ENCODE data around the gene MMP14. TPM values are rescaled to one million over a fixed set of nuclear protein-coding genes. Genes with fewer than 3 reads are reported as not detected.
A peak's percentile ranks its signal among the peaks of the same experiment; 100 is the strongest.

The MMP14 gene
- total and polyA plus RNA-seq, 2 of the 13 experiments (the other 11 are each of a cell fraction or from before 2014, with no cell fraction given) = 5.2 to 9.8 TPM

DNA sequence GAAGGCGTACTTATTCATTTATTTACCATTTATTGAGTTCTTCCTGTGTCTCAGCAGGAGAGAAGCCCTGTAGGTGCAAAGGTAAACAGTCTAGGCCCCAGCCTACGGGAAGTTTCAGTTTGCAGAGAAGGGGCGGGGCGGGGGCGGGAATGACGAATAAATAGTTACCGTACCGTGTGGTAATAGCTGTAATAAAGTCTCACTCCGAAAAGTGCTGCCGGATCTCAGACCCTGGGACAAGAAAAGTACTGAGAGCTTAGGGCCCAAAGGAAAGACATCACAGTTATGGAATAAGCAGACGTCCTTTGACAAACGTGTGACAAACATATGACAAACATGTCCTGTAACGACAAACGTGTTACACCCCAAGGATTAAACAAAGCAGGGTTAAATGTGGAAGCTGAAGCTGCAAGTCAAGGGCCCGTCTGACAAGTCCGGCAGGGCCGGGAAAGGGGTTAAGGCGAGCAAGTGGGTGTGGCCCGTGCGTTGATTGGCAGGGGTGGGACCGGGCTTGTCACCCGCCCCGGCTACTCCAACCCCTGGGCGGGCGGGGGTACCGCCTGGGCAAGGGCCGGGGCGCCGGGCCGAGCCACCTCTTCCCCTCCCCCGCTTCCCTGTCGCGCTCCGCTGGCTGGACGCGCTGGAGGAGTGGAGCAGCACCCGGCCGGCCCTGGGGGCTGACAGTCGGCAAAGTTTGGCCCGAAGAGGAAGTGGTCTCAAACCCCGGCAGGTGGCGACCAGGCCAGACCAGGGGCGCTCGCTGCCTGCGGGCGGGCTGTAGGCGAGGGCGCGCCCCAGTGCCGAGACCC lies 35.0 kb downstream of the MMP14 start, which contains the start of gene LRP10 (continued):
- TF ChIP-seq ZNF33A (CRISPR knock-in tag; IDR thresholded peaks at IDR 0.05; ENCODE audit: borderline replicate concordance) (peak; percentile 99; the same call in 1 of the 2 replicates), SP1 (IDR thresholded peaks at IDR 0.05) (no peak), SP1 (CRISPR knock-in tag; IDR thresholded peaks at IDR 0.05) (peak; percentile 96), BCL6 (CRISPR knock-in tag; IDR thresholded peaks at IDR 0.05) (peak; percentile 92), DR1 (CRISPR knock-in tag; IDR thresholded peaks at IDR 0.05) (no peak), ZNF660 (CRISPR knock-in tag; IDR thresholded peaks at IDR 0.05; ENCODE audit: borderline replicate concordance, low read depth) (0 out of 2 replicates have a peak, but pooled peaks have one; percentile 31), ZC3H4 (CRISPR knock-in tag; IDR thresholded peaks at IDR 0.05; ENCODE audit: borderline replicate concordance) (0 out of 2 replicates have a peak, but pooled peaks have one; percentile 7), ARNTL (CRISPR knock-in tag; IDR thresholded peaks at IDR 0.05) (peak; percentile 92), CCDC6 (CRISPR knock-in tag; IDR thresholded peaks at IDR 0.05) (peak; percentile 90), SIX4 (CRISPR knock-in tag; IDR thresholded peaks at IDR 0.05) (peak; percentile 89), RORA (CRISPR knock-in tag; IDR thresholded peaks at IDR 0.05) (no peak)
- TF ChIP-seq, protein P1, sequence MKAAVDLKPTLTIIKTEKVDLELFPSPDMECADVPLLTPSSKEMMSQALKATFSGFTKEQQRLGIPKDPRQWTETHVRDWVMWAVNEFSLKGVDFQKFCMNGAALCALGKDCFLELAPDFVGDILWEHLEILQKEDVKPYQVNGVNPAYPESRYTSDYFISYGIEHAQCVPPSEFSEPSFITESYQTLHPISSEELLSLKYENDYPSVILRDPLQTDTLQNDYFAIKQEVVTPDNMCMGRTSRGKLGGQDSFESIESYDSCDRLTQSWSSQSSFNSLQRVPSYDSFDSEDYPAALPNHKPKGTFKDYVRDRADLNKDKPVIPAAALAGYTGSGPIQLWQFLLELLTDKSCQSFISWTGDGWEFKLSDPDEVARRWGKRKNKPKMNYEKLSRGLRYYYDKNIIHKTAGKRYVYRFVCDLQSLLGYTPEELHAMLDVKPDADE (CRISPR knock-in tag; IDR thresholded peaks at IDR 0.05) = no peak; the same call in 1 of the 2 replicates
- TF ChIP-seq, protein P2, sequence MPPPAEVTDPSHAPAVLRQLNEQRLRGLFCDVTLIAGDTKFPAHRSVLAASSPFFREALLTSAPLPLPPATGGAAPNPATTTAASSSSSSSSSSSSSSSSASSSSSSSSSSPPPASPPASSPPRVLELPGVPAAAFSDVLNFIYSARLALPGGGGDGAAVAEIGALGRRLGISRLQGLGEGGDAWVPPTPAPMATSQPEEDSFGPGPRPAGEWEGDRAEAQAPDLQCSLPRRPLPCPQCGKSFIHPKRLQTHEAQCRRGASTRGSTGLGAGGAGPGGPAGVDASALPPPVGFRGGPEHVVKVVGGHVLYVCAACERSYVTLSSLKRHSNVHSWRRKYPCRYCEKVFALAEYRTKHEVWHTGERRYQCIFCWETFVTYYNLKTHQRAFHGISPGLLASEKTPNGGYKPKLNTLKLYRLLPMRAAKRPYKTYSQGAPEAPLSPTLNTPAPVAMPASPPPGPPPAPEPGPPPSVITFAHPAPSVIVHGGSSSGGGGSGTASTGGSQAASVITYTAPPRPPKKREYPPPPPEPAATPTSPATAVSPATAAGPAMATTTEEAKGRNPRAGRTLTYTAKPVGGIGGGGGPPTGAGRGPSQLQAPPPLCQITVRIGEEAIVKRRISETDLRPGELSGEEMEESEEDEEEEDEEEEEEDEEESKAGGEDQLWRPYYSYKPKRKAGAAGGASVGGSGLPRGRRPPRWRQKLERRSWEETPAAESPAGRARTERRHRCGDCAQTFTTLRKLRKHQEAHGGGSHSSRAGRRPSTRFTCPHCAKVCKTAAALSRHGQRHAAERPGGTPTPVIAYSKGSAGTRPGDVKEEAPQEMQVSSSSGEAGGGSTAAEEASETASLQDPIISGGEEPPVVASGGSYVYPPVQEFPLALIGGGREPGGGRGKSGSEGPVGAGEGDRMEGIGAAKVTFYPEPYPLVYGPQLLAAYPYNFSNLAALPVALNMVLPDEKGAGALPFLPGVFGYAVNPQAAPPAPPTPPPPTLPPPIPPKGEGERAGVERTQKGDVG (CRISPR knock-in tag; IDR thresholded peaks at IDR 0.05; ENCODE audit: borderline replicate concordance) = peak; percentile 89
- TF ChIP-seq, protein P3, sequence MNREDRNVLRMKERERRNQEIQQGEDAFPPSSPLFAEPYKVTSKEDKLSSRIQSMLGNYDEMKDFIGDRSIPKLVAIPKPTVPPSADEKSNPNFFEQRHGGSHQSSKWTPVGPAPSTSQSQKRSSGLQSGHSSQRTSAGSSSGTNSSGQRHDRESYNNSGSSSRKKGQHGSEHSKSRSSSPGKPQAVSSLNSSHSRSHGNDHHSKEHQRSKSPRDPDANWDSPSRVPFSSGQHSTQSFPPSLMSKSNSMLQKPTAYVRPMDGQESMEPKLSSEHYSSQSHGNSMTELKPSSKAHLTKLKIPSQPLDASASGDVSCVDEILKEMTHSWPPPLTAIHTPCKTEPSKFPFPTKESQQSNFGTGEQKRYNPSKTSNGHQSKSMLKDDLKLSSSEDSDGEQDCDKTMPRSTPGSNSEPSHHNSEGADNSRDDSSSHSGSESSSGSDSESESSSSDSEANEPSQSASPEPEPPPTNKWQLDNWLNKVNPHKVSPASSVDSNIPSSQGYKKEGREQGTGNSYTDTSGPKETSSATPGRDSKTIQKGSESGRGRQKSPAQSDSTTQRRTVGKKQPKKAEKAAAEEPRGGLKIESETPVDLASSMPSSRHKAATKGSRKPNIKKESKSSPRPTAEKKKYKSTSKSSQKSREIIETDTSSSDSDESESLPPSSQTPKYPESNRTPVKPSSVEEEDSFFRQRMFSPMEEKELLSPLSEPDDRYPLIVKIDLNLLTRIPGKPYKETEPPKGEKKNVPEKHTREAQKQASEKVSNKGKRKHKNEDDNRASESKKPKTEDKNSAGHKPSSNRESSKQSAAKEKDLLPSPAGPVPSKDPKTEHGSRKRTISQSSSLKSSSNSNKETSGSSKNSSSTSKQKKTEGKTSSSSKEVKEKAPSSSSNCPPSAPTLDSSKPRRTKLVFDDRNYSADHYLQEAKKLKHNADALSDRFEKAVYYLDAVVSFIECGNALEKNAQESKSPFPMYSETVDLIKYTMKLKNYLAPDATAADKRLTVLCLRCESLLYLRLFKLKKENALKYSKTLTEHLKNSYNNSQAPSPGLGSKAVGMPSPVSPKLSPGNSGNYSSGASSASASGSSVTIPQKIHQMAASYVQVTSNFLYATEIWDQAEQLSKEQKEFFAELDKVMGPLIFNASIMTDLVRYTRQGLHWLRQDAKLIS (CRISPR knock-in tag; IDR thresholded peaks at IDR 0.05) = peak; percentile 47; the same call in 1 of the 2 replicates
- TF ChIP-seq, protein P4, sequence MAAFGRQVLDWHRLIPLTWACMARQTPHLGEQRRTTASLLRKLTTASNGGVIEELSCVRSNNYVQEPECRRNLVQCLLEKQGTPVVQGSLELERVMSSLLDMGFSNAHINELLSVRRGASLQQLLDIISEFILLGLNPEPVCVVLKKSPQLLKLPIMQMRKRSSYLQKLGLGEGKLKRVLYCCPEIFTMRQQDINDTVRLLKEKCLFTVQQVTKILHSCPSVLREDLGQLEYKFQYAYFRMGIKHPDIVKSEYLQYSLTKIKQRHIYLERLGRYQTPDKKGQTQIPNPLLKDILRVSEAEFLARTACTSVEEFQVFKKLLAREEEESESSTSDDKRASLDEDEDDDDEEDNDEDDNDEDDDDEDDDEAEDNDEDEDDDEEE (CRISPR knock-in tag; IDR thresholded peaks at IDR 0.05) = peak; percentile 70; the same call in 1 of the 2 replicates
